Astrocyte (in vitro differentiated cells and primary cell): ENCODE data around the gene ARHGAP6.

ENCODE experiments used
- EZH2 ChIP-seq: IDR thresholded peaks from 2 replicates; pipeline ENCODE4 v1.6.1; 2012; ENCODE audit warnings: mild to moderate bottlenecking, low read length, inconsistent platforms; ENCODE audit not compliant: insufficient read depth
- TF ChIP-seq, protein P1 (sequence below): IDR thresholded peaks from 2 replicates; pipeline ENCODE4 v1.5.1; 2011; ENCODE audit warnings: low read depth, mild to moderate bottlenecking, inconsistent platforms, low read length, moderate library complexity; ENCODE audit not compliant: insufficient read depth

DNA sequence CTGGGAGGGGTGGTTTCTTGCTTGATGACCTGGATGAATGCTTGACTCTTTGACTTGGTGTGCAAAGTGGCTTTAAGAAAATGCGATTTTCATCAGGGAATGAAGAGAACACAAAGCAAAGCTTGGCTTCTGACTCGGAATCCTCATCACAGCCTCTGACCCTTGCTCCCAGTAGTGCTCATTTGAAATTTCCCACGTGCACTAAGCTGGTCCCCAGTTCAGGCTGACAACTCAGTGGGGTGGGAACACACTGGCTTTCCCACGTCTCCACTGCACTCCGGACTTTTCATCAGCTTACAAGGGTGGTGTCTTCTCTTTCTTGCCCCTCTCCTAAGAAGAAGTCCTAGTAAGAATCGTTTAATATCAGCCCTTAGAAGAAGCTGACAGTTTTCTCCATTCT, 501.3 kb downstream of the ARHGAP6 start:
- TF ChIP-seq EZH2, result no peak
- TF ChIP-seq, protein P1, sequence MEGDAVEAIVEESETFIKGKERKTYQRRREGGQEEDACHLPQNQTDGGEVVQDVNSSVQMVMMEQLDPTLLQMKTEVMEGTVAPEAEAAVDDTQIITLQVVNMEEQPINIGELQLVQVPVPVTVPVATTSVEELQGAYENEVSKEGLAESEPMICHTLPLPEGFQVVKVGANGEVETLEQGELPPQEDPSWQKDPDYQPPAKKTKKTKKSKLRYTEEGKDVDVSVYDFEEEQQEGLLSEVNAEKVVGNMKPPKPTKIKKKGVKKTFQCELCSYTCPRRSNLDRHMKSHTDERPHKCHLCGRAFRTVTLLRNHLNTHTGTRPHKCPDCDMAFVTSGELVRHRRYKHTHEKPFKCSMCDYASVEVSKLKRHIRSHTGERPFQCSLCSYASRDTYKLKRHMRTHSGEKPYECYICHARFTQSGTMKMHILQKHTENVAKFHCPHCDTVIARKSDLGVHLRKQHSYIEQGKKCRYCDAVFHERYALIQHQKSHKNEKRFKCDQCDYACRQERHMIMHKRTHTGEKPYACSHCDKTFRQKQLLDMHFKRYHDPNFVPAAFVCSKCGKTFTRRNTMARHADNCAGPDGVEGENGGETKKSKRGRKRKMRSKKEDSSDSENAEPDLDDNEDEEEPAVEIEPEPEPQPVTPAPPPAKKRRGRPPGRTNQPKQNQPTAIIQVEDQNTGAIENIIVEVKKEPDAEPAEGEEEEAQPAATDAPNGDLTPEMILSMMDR, result no peak
